ENCODE measurements around the gene ASPRV1. TPM values are rescaled to one million over a fixed set of nuclear protein-coding genes. Genes with fewer than 3 reads are reported as not detected.

ASPRV1 gene
- polyA plus RNA-seq, 3 donors: 0.25 to 0.52 (median 0.27) TPM

DNA sequence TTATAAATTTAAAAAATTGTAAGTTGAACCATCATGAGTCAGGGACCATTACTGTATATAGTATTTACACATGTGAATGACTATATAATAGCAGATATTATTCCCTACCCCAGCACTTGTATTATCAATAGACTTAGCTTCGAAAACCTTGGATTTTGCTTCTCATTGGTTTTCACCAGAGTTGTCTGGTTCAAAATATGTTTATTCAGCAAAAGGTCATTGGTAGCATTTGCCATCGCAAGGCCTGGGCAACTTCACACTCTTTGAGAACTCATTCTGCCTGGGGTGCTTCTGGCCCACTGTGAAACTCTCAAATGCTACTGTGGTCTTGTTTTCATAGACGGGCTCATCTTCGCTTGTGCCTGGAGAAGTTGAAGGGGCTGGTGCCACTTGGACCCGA, 26.4 kb downstream of the ASPRV1 start:
- WGBS (ENCODE audit: insufficient coverage): 98% methylated on average over 5 of the region's 5 CpGs
- Mint-ChIP-seq H3K27ac (peak overlapping the region; percentile 6 to 94 (median 75)), H3K27me3 (ENCODE audit: low read depth in 3 of 3) (no peaks in the 10 kb centered on the region), H3K36me3 (peaks cover 75% of the 10 kb centered on the region in 2 donors), H3K9me3 (peaks cover 0 to 1% (median 0%) of the 10 kb centered on the region in 7 donors), H3K4me3 (no peak overlapping the region), H3K4me1 (peaks cover 63% of the 10 kb centered on the region)
- no peak overlapping the region for H3K4me2 ChIP-seq (replicated peaks; ENCODE audit: extremely low read depth, low read length, poor library complexity, severe bottlenecking)
- TF ChIP-seq, protein P1, sequence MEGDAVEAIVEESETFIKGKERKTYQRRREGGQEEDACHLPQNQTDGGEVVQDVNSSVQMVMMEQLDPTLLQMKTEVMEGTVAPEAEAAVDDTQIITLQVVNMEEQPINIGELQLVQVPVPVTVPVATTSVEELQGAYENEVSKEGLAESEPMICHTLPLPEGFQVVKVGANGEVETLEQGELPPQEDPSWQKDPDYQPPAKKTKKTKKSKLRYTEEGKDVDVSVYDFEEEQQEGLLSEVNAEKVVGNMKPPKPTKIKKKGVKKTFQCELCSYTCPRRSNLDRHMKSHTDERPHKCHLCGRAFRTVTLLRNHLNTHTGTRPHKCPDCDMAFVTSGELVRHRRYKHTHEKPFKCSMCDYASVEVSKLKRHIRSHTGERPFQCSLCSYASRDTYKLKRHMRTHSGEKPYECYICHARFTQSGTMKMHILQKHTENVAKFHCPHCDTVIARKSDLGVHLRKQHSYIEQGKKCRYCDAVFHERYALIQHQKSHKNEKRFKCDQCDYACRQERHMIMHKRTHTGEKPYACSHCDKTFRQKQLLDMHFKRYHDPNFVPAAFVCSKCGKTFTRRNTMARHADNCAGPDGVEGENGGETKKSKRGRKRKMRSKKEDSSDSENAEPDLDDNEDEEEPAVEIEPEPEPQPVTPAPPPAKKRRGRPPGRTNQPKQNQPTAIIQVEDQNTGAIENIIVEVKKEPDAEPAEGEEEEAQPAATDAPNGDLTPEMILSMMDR (IDR thresholded peaks at IDR 0.05): no peak
- peaks cover 66% of the 10 kb centered on the region for H4K20me1 ChIP-seq (ENCODE audit: insufficient read depth, low read length)
- H3K27ac ChIP-seq (ENCODE audit: low read depth in 1 of 2, low read length in 2 of 2): peak overlapping the region in 1 of 2 donors; percentile 94
- peaks cover 57 to 71% of the 10 kb centered on the region in 2 donors for H3K4me1 ChIP-seq (ENCODE audit: control insufficient read depth in 1 of 2, insufficient read depth in 2 of 2, low read length in 2 of 2)
- H2AFZ ChIP-seq (ENCODE audit: insufficient read depth, low read depth, low read length, poor library complexity, severe bottlenecking): no peak overlapping the region
- DNase-seq: no peak
- intact Hi-C loops (cut with micrococcal nuclease): loop anchor here in 1 of 2 donors (5.0 kb wide), 1 partner anchor 52 kb away; no protein-coding TSS in a partner anchor
- peaks cover 79% of the 10 kb centered on the region for H3K79me2 ChIP-seq (ENCODE audit: insufficient read depth, low read length)
- H3K27me3 ChIP-seq (ENCODE audit: control insufficient read depth in 2 of 2, insufficient read depth in 2 of 2, low read length in 2 of 2): no peaks in the 10 kb centered on the region
- no peak overlapping the region for H3K4me3 ChIP-seq (replicated peaks in 1 of 3; ENCODE audit: low read depth in 2 of 3, low read length in 3 of 3)
- no peak overlapping the region for H3K9ac ChIP-seq (ENCODE audit: insufficient read depth, low read length, poor library complexity, severe bottlenecking)
- H3K36me3 ChIP-seq (replicated peaks in 1 of 2; ENCODE audit: control insufficient read depth in 1 of 2, insufficient read depth in 2 of 2, low read length in 2 of 2): peaks cover 58 to 63% of the 10 kb centered on the region in 2 donors
- no peaks in the 10 kb centered on the region for H3K9me3 ChIP-seq (replicated peaks in 1 of 2; ENCODE audit: control insufficient read depth in 1 of 2, insufficient read depth in 1 of 2, low read length in 2 of 2)

DNA sequence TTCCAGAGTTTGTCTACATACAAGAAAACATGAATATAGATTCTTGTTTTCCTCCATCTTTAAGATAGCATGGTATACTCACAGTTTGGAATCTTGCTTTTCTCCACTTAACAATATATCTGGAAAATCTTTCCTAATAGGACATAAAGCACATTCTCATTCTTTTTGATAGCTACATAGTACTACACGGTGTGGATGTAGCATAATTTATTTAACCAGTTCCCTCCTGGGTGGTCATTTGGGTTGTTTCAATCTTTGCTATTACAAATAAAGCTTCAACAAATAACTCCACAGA, 26.9 kb downstream of the ASPRV1 start:
- TF ChIP-seq, protein P1 (IDR thresholded peaks at IDR 0.05): no peak
- peaks cover 69% of the 10 kb centered on the region for H4K20me1 ChIP-seq (ENCODE audit: insufficient read depth, low read length)
- peaks cover 67% of the 10 kb centered on the region for H3K4me1 Mint-ChIP-seq
- intact Hi-C loops (cut with micrococcal nuclease): no loop called here
- no peak overlapping the region for H3K9ac ChIP-seq (ENCODE audit: insufficient read depth, low read length, poor library complexity, severe bottlenecking)
- WGBS (ENCODE audit: insufficient coverage): no CpG with 5 or more reads among the region's 1 CpG
- H3K4me1 ChIP-seq (ENCODE audit: control insufficient read depth in 1 of 2, insufficient read depth in 2 of 2, low read length in 2 of 2): peaks cover 57 to 74% of the 10 kb centered on the region in 2 donors
- peaks cover 75% of the 10 kb centered on the region in 2 donors for H3K36me3 Mint-ChIP-seq
- H3K4me3 Mint-ChIP-seq: peak overlapping the region in 1 of 2 donors; percentile 81
- H3K27ac Mint-ChIP-seq: peak overlapping the region; percentile 77 to 94 (median 91)
- H3K9me3 ChIP-seq (replicated peaks in 1 of 2; ENCODE audit: control insufficient read depth in 1 of 2, insufficient read depth in 1 of 2, low read length in 2 of 2): no peaks in the 10 kb centered on the region
- peaks cover 0 to 1% (median 0%) of the 10 kb centered on the region in 7 donors for H3K9me3 Mint-ChIP-seq
- H3K27ac ChIP-seq (ENCODE audit: low read depth in 1 of 2, low read length in 2 of 2): peak overlapping the region; percentile 44 to 94
- H3K27me3 Mint-ChIP-seq (ENCODE audit: low read depth in 3 of 3): no peaks in the 10 kb centered on the region
- no peak overlapping the region for H2AFZ ChIP-seq (ENCODE audit: insufficient read depth, low read depth, low read length, poor library complexity, severe bottlenecking)
- H3K36me3 ChIP-seq (replicated peaks in 1 of 2; ENCODE audit: control insufficient read depth in 1 of 2, insufficient read depth in 2 of 2, low read length in 2 of 2): peaks cover 56 to 63% of the 10 kb centered on the region in 2 donors
- peak overlapping the region; percentile 66 for H3K4me2 ChIP-seq (replicated peaks; ENCODE audit: extremely low read depth, low read length, poor library complexity, severe bottlenecking)
- no peaks in the 10 kb centered on the region for H3K27me3 ChIP-seq (ENCODE audit: control insufficient read depth in 2 of 2, insufficient read depth in 2 of 2, low read length in 2 of 2)
- H3K79me2 ChIP-seq (ENCODE audit: insufficient read depth, low read length): peaks cover 79% of the 10 kb centered on the region
- no peak for DNase-seq
- peak overlapping the region in 1 of 3 experiments; percentile 64 for H3K4me3 ChIP-seq (replicated peaks in 1 of 3; ENCODE audit: low read depth in 2 of 3, low read length in 3 of 3)

All from CD14-positive monocyte (primary cell).